HL-60 (cell line): ENCODE data around the gene WDR77.

Experiments
- CTCF ChIP-seq: IDR thresholded peaks from one replicate; pipeline ENCODE4 v1.5.1; 2011; ENCODE audit warnings: low read length, control low read depth, inconsistent platforms; ENCODE audit not compliant: insufficient read depth
- GABPA ChIP-seq: IDR thresholded peaks from 2 replicates; pipeline ENCODE4 v1.6.1; 2012; ENCODE audit warnings: low read depth

- TF ChIP-seq GABPA (no peak), CTCF (no peak)
Measured at GRCh38 chr1:111424281-111424680, 24.8 kb downstream of the WDR77 start.
